RWPE2 (cell line): ENCODE results near the gene KCNJ5.

Experiments
- ATAC-seq: fragments of 200-7000 bp; cut with Tn5 transposase; 3 replicates; pipeline ENCODE4 v1.9.1; 2021; ENCODE audit warnings: low read depth
- DNase-seq: peaks from one replicate; pipeline ENCODE4 v3.0.0-alpha.2; 2020; ENCODE audit warnings: low spot score
- H3K27ac ChIP-seq: fragments of 450-650 bp; 2 replicates; pipeline ENCODE4 v1.5.1; 2017; ENCODE audit warnings: mild to moderate bottlenecking; ENCODE audit not compliant: poor library complexity, severe bottlenecking
- H3K27me3 ChIP-seq: fragments of 250-450 bp; sonication (Bioruptor Pico); 2 replicates; pipeline ENCODE4 v1.5.1; 2021; ENCODE audit warnings: mild to moderate bottlenecking, moderate library complexity; ENCODE audit not compliant: insufficient read depth, poor library complexity, severe bottlenecking
- H3K36me3 ChIP-seq: fragments of 250-450 bp; sonication (Bioruptor Pico); 2 replicates; pipeline ENCODE4 v1.5.1; 2020; ENCODE audit warnings: low read depth, mild to moderate bottlenecking, moderate library complexity
- H3K4me1 ChIP-seq: fragments of 250-450 bp; sonication (Bioruptor Pico); 2 replicates; pipeline ENCODE4 v1.5.1; 2021; ENCODE audit warnings: mild to moderate bottlenecking, moderate library complexity; ENCODE audit not compliant: insufficient read depth, poor library complexity, severe bottlenecking
- H3K4me3 ChIP-seq: fragments of 250-450 bp; sonication (Bioruptor Pico); 2 replicates; pipeline ENCODE4 v1.5.1; 2021; ENCODE audit warnings: mild to moderate bottlenecking, moderate library complexity; ENCODE audit not compliant: severe bottlenecking
- H3K9me3 ChIP-seq: fragments of 250-450 bp; sonication (Bioruptor Pico); 2 replicates; pipeline ENCODE4 v1.5.1; 2021; ENCODE audit warnings: mild to moderate bottlenecking, moderate library complexity; ENCODE audit not compliant: severe bottlenecking
- TF ChIP-seq, protein P1 (sequence below): fragments of 450-650 bp; IDR thresholded peaks from one replicate; pipeline ENCODE4 v1.5.1; 2017; ENCODE audit warnings: mild to moderate bottlenecking, moderate library complexity; ENCODE audit not compliant: poor library complexity, severe bottlenecking

Gene KCNJ5

DNA sequence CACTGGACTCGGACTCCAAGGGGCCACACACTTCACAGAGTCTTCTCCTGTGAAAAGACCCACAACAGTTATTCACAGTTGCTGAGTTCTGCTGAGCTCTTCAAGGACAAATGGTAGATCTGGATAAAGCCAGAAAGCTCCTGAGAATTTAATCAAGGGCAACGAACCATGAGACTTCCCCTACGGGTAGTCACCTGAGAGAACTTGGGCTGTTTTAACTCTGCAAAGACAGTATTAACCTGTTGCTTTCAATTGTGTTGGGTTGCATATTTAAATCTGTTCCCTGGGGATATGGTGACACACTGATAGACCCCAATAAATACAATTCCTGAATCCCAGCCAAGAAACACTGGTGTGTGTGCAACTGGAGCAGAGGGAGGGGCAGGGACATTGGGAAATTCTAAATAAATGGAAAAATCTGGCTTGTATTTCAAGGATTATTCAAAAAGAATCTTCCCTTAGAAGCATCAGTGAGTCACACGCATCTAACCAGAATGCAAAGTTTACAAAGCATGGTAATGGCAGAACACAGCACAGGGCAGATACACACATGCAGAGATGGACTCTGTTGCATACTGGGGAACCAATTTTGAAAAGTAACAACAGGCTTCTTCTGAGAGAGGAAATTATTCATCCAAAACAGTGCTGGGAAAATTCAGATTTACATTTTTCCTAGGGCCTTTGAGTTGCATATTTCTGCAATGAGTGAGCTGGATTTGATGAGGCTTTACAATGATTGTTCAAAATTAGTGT lies 28.1 kb upstream of the KCNJ5 start:
- DNase-seq (no peak), ATAC-seq (peak; percentile 81)

DNA sequence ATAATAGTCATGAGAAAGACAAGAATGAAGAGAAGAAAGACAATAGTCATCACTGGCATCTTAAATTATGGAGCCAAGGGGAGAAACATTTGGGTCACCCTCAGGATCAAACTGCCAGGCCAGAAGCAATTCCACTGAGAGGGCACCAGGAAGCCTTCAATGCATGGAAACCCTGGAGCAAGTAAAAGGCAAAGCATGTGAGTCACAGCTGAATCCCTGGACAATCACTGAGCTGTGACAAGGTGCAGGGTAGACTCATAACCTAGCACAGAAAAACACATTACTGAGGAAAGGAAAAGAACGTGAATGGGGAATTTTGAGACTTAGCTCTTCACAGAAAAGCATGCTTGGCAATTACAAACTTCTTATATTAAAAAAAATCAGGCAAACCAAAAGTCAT lies 25.7 kb upstream of the KCNJ5 start:
- DNase-seq (no peak), ATAC-seq (peak; percentile 38; the same call in 2 of the 3 replicates)
- H3K27me3 ChIP-seq, result no peaks in the 10 kb centered on the region

More for the DNA sequence above, 28.1 kb upstream of the KCNJ5 start:
- H3K4me3 ChIP-seq, result no peak overlapping the region
- TF ChIP-seq, protein P1, sequence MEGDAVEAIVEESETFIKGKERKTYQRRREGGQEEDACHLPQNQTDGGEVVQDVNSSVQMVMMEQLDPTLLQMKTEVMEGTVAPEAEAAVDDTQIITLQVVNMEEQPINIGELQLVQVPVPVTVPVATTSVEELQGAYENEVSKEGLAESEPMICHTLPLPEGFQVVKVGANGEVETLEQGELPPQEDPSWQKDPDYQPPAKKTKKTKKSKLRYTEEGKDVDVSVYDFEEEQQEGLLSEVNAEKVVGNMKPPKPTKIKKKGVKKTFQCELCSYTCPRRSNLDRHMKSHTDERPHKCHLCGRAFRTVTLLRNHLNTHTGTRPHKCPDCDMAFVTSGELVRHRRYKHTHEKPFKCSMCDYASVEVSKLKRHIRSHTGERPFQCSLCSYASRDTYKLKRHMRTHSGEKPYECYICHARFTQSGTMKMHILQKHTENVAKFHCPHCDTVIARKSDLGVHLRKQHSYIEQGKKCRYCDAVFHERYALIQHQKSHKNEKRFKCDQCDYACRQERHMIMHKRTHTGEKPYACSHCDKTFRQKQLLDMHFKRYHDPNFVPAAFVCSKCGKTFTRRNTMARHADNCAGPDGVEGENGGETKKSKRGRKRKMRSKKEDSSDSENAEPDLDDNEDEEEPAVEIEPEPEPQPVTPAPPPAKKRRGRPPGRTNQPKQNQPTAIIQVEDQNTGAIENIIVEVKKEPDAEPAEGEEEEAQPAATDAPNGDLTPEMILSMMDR, result no peak
- no peaks in the 10 kb centered on the region for H3K27me3 ChIP-seq
- peak overlapping the region; percentile 44 for H3K27ac ChIP-seq
- H3K4me1 ChIP-seq, result peaks cover 12% of the 10 kb centered on the region
- H3K36me3 ChIP-seq, result no peaks in the 10 kb centered on the region
- no peaks in the 10 kb centered on the region for H3K9me3 ChIP-seq

DNA sequence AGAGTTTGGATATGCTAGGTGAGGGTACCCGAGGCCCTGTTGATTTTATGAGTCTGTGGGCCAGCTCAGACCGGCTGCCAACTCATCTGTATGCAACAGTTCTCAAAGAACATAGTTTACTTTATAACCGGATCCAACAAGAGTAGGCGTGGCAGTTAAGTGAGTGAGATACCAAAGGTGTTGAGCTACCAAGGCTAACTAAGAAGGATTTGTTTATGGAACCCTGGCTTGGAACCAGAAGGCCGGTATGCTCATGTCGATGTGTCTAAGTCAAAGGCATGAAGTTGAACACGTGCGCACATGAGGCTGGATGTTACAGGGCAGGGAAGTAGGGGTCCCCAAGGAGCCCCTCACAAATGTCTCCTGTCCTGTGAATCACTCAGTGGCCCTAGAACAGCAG lies 23.9 kb upstream of the KCNJ5 start, which contains the start of gene KCNJ1:
Gene KCNJ1 (minus strand): TSS at position 20 of the 400 bp plus-strand sequence. CDS start 27,053 bp downstream, outside the sequence.
- Histone ChIP-seq H3K36me3 (no peaks in the 10 kb centered on the region), H3K9me3 (no peaks in the 10 kb centered on the region), H3K4me3 (no peak within 1 kb of the TSS), H3K27me3 (no peaks in the 10 kb centered on the region), H3K4me1 (peaks cover 12% of the 10 kb centered on the region), H3K27ac (no peak within 1 kb of the TSS)
- ATAC-seq (no peak), DNase-seq (no peak)
- TF ChIP-seq, protein P1, result no peak

More for the DNA sequence above, 25.7 kb upstream of the KCNJ5 start:
- Histone ChIP-seq H3K4me1 (peaks cover 12% of the 10 kb centered on the region), H3K36me3 (no peaks in the 10 kb centered on the region), H3K27ac (no peak overlapping the region), H3K9me3 (no peaks in the 10 kb centered on the region), H3K4me3 (no peak overlapping the region)
- TF ChIP-seq, protein P1, result no peak

DNA sequence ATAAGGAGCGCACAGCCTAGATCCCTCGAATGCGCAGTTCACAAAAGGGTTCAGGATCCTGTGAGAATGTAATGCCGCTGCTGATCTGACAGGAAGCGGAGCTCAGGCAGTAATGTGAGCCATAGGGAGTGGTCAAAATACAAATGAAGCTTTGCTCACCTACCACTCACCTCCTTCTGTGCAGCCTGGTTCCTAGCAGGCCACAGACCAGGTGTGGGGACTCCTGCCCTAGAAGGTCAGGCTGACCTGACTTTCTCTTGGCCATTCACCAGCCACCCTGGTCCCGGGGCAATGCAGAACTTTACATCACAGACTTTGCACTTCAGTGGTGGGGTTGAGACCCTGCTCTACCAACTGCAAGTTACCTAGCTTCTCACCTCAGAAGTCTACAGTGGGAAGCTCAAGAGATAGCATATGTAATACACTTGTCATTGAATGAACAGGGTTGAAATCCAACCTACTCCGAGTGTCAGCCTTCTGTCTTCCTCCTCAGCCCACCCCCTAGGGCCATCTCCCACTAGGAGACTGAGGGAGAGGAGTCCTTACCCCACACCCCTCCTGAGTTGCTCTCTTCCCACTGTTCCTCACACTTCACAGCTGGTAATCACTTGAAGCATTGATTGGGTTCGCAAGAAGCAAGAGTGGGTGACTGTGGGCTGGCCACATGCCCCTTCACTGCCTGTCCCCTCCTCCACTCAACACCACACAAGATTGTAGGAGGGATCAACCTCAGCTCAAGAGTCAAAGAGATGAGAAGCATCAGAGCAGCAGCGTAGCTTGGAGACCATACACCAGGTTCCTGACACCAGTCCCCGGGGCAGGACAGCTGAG lies 22.1 kb upstream of the KCNJ5 start:
- Histone ChIP-seq H3K36me3 (no peaks in the 10 kb centered on the region), H3K4me1 (no peaks in the 10 kb centered on the region), H3K9me3 (no peaks in the 10 kb centered on the region), H3K27me3 (no peaks in the 10 kb centered on the region), H3K27ac (no peak overlapping the region), H3K4me3 (no peak overlapping the region)
- TF ChIP-seq, protein P1, result no peak
- no peak for DNase-seq
- no peak for ATAC-seq
